Loucy (cell line): Measurements from ENCODE around the gene USP2.

ENCODE experiments used
- EZH2phosphoT487 ChIP-seq: fragments of 200-600 bp; IDR thresholded peaks from 2 replicates; pipeline ENCODE4 v1.6.1; 2018; ENCODE audit warnings: antibody characterized with exemption, mild to moderate bottlenecking, moderate library complexity, borderline replicate concordance
- TF ChIP-seq, protein P1 (sequence below): fragments of 200-600 bp; sonication (generic); conservative IDR thresholded peaks from 2 replicates; pipeline ENCODE4 v1.5.1; 2014; ENCODE audit warnings: mild to moderate bottlenecking, antibody characterized with exemption, low read length

DNA sequence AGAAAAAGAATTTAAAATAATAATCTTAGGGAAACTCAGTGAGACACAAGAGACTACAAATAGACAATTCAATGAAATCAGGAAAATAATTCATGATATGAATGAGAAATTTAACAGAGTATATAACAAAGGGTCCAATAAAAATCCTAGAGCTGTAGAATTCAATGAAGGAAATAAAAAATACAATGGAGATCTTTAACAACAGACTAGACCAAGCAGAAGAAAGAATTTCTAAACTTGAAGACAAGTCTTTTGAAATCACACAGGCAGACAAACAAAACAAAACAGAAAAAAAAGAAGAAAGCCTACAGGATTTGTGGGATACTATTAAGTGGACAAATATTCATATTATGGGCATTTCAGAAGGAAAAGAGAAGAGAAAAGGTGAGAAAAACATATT, 16.2 kb upstream of the USP2 start:
- TF ChIP-seq, protein P1, sequence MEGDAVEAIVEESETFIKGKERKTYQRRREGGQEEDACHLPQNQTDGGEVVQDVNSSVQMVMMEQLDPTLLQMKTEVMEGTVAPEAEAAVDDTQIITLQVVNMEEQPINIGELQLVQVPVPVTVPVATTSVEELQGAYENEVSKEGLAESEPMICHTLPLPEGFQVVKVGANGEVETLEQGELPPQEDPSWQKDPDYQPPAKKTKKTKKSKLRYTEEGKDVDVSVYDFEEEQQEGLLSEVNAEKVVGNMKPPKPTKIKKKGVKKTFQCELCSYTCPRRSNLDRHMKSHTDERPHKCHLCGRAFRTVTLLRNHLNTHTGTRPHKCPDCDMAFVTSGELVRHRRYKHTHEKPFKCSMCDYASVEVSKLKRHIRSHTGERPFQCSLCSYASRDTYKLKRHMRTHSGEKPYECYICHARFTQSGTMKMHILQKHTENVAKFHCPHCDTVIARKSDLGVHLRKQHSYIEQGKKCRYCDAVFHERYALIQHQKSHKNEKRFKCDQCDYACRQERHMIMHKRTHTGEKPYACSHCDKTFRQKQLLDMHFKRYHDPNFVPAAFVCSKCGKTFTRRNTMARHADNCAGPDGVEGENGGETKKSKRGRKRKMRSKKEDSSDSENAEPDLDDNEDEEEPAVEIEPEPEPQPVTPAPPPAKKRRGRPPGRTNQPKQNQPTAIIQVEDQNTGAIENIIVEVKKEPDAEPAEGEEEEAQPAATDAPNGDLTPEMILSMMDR = no peak
- TF ChIP-seq EZH2phosphoT487 = no peak
